HepG2 (cell line): ENCODE measurements around the gene GCC1. TPM values are rescaled to one million over a fixed set of nuclear protein-coding genes. Genes with fewer than 3 reads are reported as not detected.

Experiments
- BRF2 ChIP-seq: sonication (generic); formaldehyde crosslinking; IDR thresholded peaks from 2 replicates; pipeline ENCODE4 v1.8.1; 2022; ENCODE audit warnings: mild to moderate bottlenecking, missing genetic modification reagents
- CREM ChIP-seq, 2 experiments: sonication (generic) in 1 of 2; formaldehyde crosslinking in 1 of 2; IDR thresholded peaks; 2 replicates each; pipeline versions ENCODE4 v1.4.0 to v1.6.1; 2016 to 2020; ENCODE audit warnings: antibody characterized with exemption in 1 of 2, mild to moderate bottlenecking in 1 of 2, missing genetic modification reagents in 1 of 2
- DR1 ChIP-seq: sonication (generic); formaldehyde crosslinking; IDR thresholded peaks from 2 replicates; pipeline ENCODE4 v1.8.0; 2021; ENCODE audit warnings: mild to moderate bottlenecking, missing genetic modification reagents, inconsistent platforms
- FOXA3 ChIP-seq: IDR thresholded peaks from 2 replicates; pipeline ENCODE4 v1.6.1; 2016; ENCODE audit warnings: missing genetic modification reagents, missing compliant biosample characterization
- HNF4A ChIP-seq: sonication (generic); formaldehyde crosslinking; IDR thresholded peaks from 2 replicates; pipeline ENCODE4 v1.4.0; 2020; ENCODE audit warnings: missing genetic modification reagents
- KDM5A ChIP-seq: fragments of 200-600 bp; sonication (generic); IDR thresholded peaks from 2 replicates; pipeline ENCODE4 v1.7.0; 2018; ENCODE audit warnings: antibody characterized with exemption, mild to moderate bottlenecking, low read length, borderline replicate concordance
- KDM5B ChIP-seq: sonication (generic); formaldehyde crosslinking; IDR thresholded peaks from 2 replicates; pipeline ENCODE4 v1.4.0; 2020; ENCODE audit warnings: missing genetic modification reagents, mild to moderate bottlenecking, borderline replicate concordance
- MLLT10 ChIP-seq: sonication (generic); formaldehyde crosslinking; IDR thresholded peaks from 2 replicates; pipeline ENCODE4 v1.4.0; 2020; ENCODE audit warnings: missing genetic modification reagents
- NCOR1 ChIP-seq: fragments of 200-600 bp; sonication (generic); IDR thresholded peaks from 2 replicates; pipeline ENCODE4 v1.7.0; 2017; ENCODE audit warnings: antibody characterized with exemption, low read length, borderline replicate concordance
- PAF1 ChIP-seq: IDR thresholded peaks from 2 replicates; pipeline ENCODE4 v1.6.1; 2016; ENCODE audit warnings: missing genetic modification reagents, missing compliant biosample characterization
- PHF8 ChIP-seq: sonication (generic); formaldehyde crosslinking; IDR thresholded peaks from 2 replicates; pipeline ENCODE4 v1.5.0; 2020; ENCODE audit warnings: missing genetic modification reagents
- REXO4 ChIP-seq: sonication (generic); formaldehyde crosslinking; IDR thresholded peaks from 2 replicates; pipeline ENCODE4 v1.8.0; 2022; ENCODE audit warnings: missing genetic modification reagents, mild to moderate bottlenecking, borderline replicate concordance
- SNAPC2 ChIP-seq: sonication (generic); formaldehyde crosslinking; IDR thresholded peaks from 2 replicates; pipeline ENCODE4 v1.8.1; 2022; ENCODE audit warnings: mild to moderate bottlenecking, missing genetic modification reagents
- TBX2 ChIP-seq: sonication (generic); formaldehyde crosslinking; IDR thresholded peaks from 2 replicates; pipeline ENCODE4 v1.5.0; 2020; ENCODE audit warnings: missing genetic modification reagents, mild to moderate bottlenecking, borderline replicate concordance
- ZFP62 ChIP-seq: sonication (generic); formaldehyde crosslinking; IDR thresholded peaks from 2 replicates; pipeline ENCODE4 v1.4.0; 2020; ENCODE audit warnings: missing genetic modification reagents
- ZNF143 ChIP-seq: sonication (generic); formaldehyde crosslinking; IDR thresholded peaks from 2 replicates; pipeline ENCODE4 v1.4.0; 2020; ENCODE audit warnings: missing genetic modification reagents
- ZNF160 ChIP-seq: sonication (generic); formaldehyde crosslinking; IDR thresholded peaks from 2 replicates; pipeline ENCODE4 v1.8.0; 2022; ENCODE audit warnings: mild to moderate bottlenecking, inconsistent platforms, missing genetic modification reagents
- ZNF350 ChIP-seq: sonication (generic); formaldehyde crosslinking; IDR thresholded peaks from 2 replicates; pipeline ENCODE4 v1.4.0; 2020; ENCODE audit warnings: mild to moderate bottlenecking, low read depth, missing genetic modification reagents, borderline replicate concordance
- ZNF382 ChIP-seq: sonication (generic); formaldehyde crosslinking; IDR thresholded peaks from 2 replicates; pipeline ENCODE4 v1.5.0; 2020; ENCODE audit warnings: missing genetic modification reagents, mild to moderate bottlenecking, borderline replicate concordance
- ZNF501 ChIP-seq: sonication (generic); formaldehyde crosslinking; IDR thresholded peaks from 2 replicates; pipeline ENCODE4 v1.5.1; 2020; ENCODE audit warnings: mild to moderate bottlenecking, moderate library complexity, missing genetic modification reagents
- ZNF773 ChIP-seq: sonication (generic); formaldehyde crosslinking; IDR thresholded peaks from 2 replicates; pipeline ENCODE4 v1.4.0; 2020; ENCODE audit warnings: missing genetic modification reagents, borderline replicate concordance
- ZNF775 ChIP-seq: sonication (generic); formaldehyde crosslinking; IDR thresholded peaks from 2 replicates; pipeline ENCODE4 v1.4.0; 2020; ENCODE audit warnings: missing genetic modification reagents, mild to moderate bottlenecking, moderate library complexity, borderline replicate concordance
- ZNF790 ChIP-seq: sonication (generic); formaldehyde crosslinking; IDR thresholded peaks from 2 replicates; pipeline ENCODE4 v1.8.0; 2022; ENCODE audit warnings: missing genetic modification reagents, mild to moderate bottlenecking, borderline replicate concordance
- ZNF800 ChIP-seq: sonication (generic); formaldehyde crosslinking; IDR thresholded peaks from 2 replicates; pipeline ENCODE4 v1.4.0; 2020; ENCODE audit warnings: missing genetic modification reagents
- polyA plus RNA-seq, 8 experiments: library from polyadenylated mRNA; depleted of rRNA in 3 of 8; stranded (reverse) in 7 of 8; unstranded in 1 of 8; fragments of >200 nt; fragmentation: Illumina TruSeq in 4 of 8; extraction: Trizol in 4 of 8; gene quantifications; 2 replicates each; pipeline versions ENCODE4 v1.2.1 to v1.2.3, GENCODE V29; 2011 to 2016; ENCODE audit warnings: low read depth in 4 of 8, missing spikeins in 1 of 8, mixed read lengths in 1 of 8; ENCODE audit not compliant: insufficient read depth in 1 of 8
- total RNA-seq, 5 experiments: library from RNA; depleted of rRNA; stranded (reverse); fragments of >200 nt; fragmentation: Illumina TruSeq; extraction: Trizol; gene quantifications; 2 replicates each; pipeline ENCODE4 v1.2.3, GENCODE V29; 2016; ENCODE audit warnings: low read depth in 1 of 5
- TF ChIP-seq, protein P1 (sequence below): IDR thresholded peaks from 2 replicates; pipeline ENCODE4 v1.6.1; 2018; ENCODE audit warnings: missing genetic modification reagents, mild to moderate bottlenecking, missing compliant biosample characterization
- TF ChIP-seq, protein P2 (sequence below): sonication (generic); formaldehyde crosslinking; IDR thresholded peaks from 2 replicates; pipeline ENCODE4 v1.5.0; 2020; ENCODE audit warnings: missing genetic modification reagents

The GCC1 gene
- total and polyA plus RNA-seq, 2 of the 13 experiments (the other 11 are each of a cell fraction or from before 2014, with no cell fraction given) = 2.5 to 15.3 TPM

GRCh38 chr7:127588019-127588696, 2.8 kb upstream of the GCC1 start, which contains the start of gene ARF5 (continued):
- TF ChIP-seq ZNF800 (CRISPR knock-in tag) (0 out of 2 replicates have a peak, but pooled peaks have one; percentile 25), NCOR1 (no peak), TBX2 (CRISPR knock-in tag) (no peak), KDM5B (CRISPR knock-in tag) (0 out of 2 replicates have a peak, but pooled peaks have one; percentile 1), REXO4 (CRISPR knock-in tag) (no peak), SNAPC2 (CRISPR knock-in tag) (no peak), ZNF382 (CRISPR knock-in tag) (no peak), MLLT10 (CRISPR knock-in tag) (no peak), DR1 (CRISPR knock-in tag) (no peak; the same call in 1 of the 2 replicates), ZNF501 (CRISPR knock-in tag) (no peak), FOXA3 (no peak), CREM (IDR thresholded peaks at IDR 0.05) (no peak), CREM (CRISPR knock-in tag; IDR thresholded peaks at IDR 0.05) (no peak), ZNF143 (CRISPR knock-in tag) (no peak), ZNF350 (CRISPR knock-in tag) (no peak), KDM5A (peak; percentile 75), ZNF775 (no peak), ZNF790 (CRISPR knock-in tag) (0 out of 2 replicates have a peak, but pooled peaks have one; percentile 40), PHF8 (CRISPR knock-in tag) (peak; percentile 89), HNF4A (no peak), BRF2 (0 out of 2 replicates have a peak, but pooled peaks have one; percentile 22), ZNF160 (CRISPR knock-in tag) (0 out of 2 replicates have a peak, but pooled peaks have one; percentile 77), ZFP62 (CRISPR knock-in tag) (no peak), ZNF773 (CRISPR knock-in tag) (no peak), PAF1 (CRISPR knock-in tag) (no peak)
- TF ChIP-seq, protein P1, sequence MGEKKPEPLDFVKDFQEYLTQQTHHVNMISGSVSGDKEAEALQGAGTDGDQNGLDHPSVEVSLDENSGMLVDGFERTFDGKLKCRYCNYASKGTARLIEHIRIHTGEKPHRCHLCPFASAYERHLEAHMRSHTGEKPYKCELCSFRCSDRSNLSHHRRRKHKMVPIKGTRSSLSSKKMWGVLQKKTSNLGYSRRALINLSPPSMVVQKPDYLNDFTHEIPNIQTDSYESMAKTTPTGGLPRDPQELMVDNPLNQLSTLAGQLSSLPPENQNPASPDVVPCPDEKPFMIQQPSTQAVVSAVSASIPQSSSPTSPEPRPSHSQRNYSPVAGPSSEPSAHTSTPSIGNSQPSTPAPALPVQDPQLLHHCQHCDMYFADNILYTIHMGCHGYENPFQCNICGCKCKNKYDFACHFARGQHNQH (CRISPR knock-in tag) = no peak; the same call in 1 of the 2 replicates
- TF ChIP-seq, protein P2, sequence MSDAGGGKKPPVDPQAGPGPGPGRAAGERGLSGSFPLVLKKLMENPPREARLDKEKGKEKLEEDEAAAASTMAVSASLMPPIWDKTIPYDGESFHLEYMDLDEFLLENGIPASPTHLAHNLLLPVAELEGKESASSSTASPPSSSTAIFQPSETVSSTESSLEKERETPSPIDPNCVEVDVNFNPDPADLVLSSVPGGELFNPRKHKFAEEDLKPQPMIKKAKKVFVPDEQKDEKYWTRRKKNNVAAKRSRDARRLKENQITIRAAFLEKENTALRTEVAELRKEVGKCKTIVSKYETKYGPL = no peak
